Endothelial cell of umbilical vein (primary cell): ENCODE data around the gene CRISPLD2. TPM values are rescaled to one million over a fixed set of nuclear protein-coding genes. Genes with fewer than 3 reads are reported as not detected.

ENCODE experiments used
- BruUV-seq: library from RNA; stranded (reverse); fragments of 400-500 nt; replicated peaks from 2 replicates; lab custom pipeline; 2021; lab: Mats Ljungman, UMichigan
- CTCF ChIA-PET: fragments of 300-600, 350-600 bp; sonication (Branson Sonifier 250); formaldehyde crosslinking; loops from one replicate; lab custom pipeline; 2021; ENCODE audit warnings: antibody characterized with exemption, inconsistent platforms; lab: Charles Lee
- POLR2A ChIA-PET: fragments of 300-600, 350-600 bp; sonication (Branson Sonifier 250); formaldehyde crosslinking; loops from one replicate; lab custom pipeline; 2021; ENCODE audit warnings: antibody characterized with exemption, inconsistent platforms; lab: Charles Lee
- DNase-seq: peaks from one replicate; pipeline ENCODE4 v3.0.0-alpha.2; 2011; ENCODE audit warnings: low read depth, low spot score
- FAIRE-seq: peaks from 2 replicates; lab custom pipeline; 2011; peaks lifted over from hg19 to GRCh38; lab: Jason Lieb, UNC
- H2AFZ ChIP-seq: 2 replicates; pipeline ENCODE4 v1.6.0; 2012; ENCODE audit warnings: low read depth, low read length, control low read depth, inconsistent platforms
- H3K27ac ChIP-seq: 2 replicates; pipeline ENCODE4 v1.5.1; 2011; ENCODE audit warnings: low read depth, mild to moderate bottlenecking, control low read depth, low read length, moderate library complexity; ENCODE audit not compliant: insufficient read depth
- H3K27me3 ChIP-seq, 2 experiments: 2 replicates each; pipeline versions ENCODE4 v1.6.0 to v1.6.1; 2011; ENCODE audit warnings: low read length in 2 of 2, mixed read lengths in 1 of 2; ENCODE audit not compliant: control insufficient read depth in 2 of 2, insufficient read depth in 2 of 2
- H3K36me3 ChIP-seq, 2 experiments: 2 replicates in 1 of 2; 3 replicates in 1 of 2; pipeline ENCODE4 v1.5.1; 2011; ENCODE audit warnings: low read length in 2 of 2, mild to moderate bottlenecking in 1 of 2, moderate library complexity in 1 of 2; ENCODE audit not compliant: control insufficient read depth in 2 of 2, insufficient read depth in 2 of 2; ENCODE audit errors: extremely low read depth in 1 of 2
- H3K4me1 ChIP-seq: 3 replicates; pipeline ENCODE4 v1.5.1; 2011; ENCODE audit warnings: mild to moderate bottlenecking, low read length; ENCODE audit not compliant: control insufficient read depth, insufficient read depth; ENCODE audit errors: extremely low read depth
- H3K4me2 ChIP-seq: 2 replicates; pipeline ENCODE4 v1.6.1; 2011; ENCODE audit warnings: low read length, control low read depth, mixed read lengths; ENCODE audit not compliant: insufficient read depth
- H3K4me3 ChIP-seq, 3 experiments: fragments of 200-600 bp in 1 of 3; sonication (generic), shearing (Covaris generic) in 1 of 3; replicated peaks in 1 of 3; 2 replicates each; pipeline ENCODE4 v1.5.1; 2011 to 2016; ENCODE audit warnings: control low read depth in 3 of 3, low read length in 3 of 3, mild to moderate bottlenecking in 2 of 3, inconsistent platforms in 1 of 3, low read depth in 1 of 3, moderate library complexity in 1 of 3; ENCODE audit not compliant: insufficient read depth in 1 of 3
- H3K79me2 ChIP-seq: 2 replicates; pipeline ENCODE4 v1.6.0; 2012; ENCODE audit warnings: low read length, inconsistent platforms; ENCODE audit not compliant: control insufficient read depth, insufficient read depth
- H3K9ac ChIP-seq: replicated peaks from 2 replicates; pipeline ENCODE3; 2011; ENCODE audit warnings: low read length, control low read depth; ENCODE audit not compliant: insufficient read depth; ENCODE audit errors: extremely low read depth
- H3K9me1 ChIP-seq: replicated peaks from 3 replicates; pipeline ENCODE4 v1.6.0; 2011; ENCODE audit warnings: mild to moderate bottlenecking, low read length; ENCODE audit not compliant: control insufficient read depth, insufficient read depth; ENCODE audit errors: extremely low read depth
- H3K9me3 ChIP-seq: replicated peaks from 2 replicates; pipeline ENCODE4 v1.5.1; 2012; ENCODE audit warnings: low read length, inconsistent platforms; ENCODE audit not compliant: control insufficient read depth, insufficient read depth
- H4K20me1 ChIP-seq: replicated peaks from 2 replicates; pipeline ENCODE3; 2011; ENCODE audit warnings: mild to moderate bottlenecking, low read length; ENCODE audit not compliant: control insufficient read depth, insufficient read depth; ENCODE audit errors: extremely low read depth
- CTCF ChIP-seq, 2 donors: IDR thresholded peaks; 1 replicate in 1 of 2; 2 replicates in 1 of 2; pipeline ENCODE4 v1.5.1; 2011; ENCODE audit warnings: low read length in 2 of 2, mild to moderate bottlenecking in 2 of 2, moderate library complexity in 2 of 2, control low read depth in 1 of 2, inconsistent platforms in 1 of 2, low read depth in 1 of 2; ENCODE audit not compliant: insufficient read depth in 1 of 2; ENCODE audit errors: extremely low read depth in 1 of 2
- EZH2 ChIP-seq: IDR thresholded peaks from 2 replicates; pipeline ENCODE4 v1.6.1; 2012; ENCODE audit warnings: borderline replicate concordance, low read depth, mild to moderate bottlenecking, moderate library complexity, low read length, inconsistent platforms; ENCODE audit not compliant: severe bottlenecking
- FOS ChIP-seq: IDR thresholded peaks from 2 replicates; pipeline ENCODE4 v1.6.1; 2011; ENCODE audit warnings: mild to moderate bottlenecking, low read length, moderate library complexity, borderline replicate concordance; ENCODE audit not compliant: insufficient read depth
- GATA2 ChIP-seq: IDR thresholded peaks from 2 replicates; pipeline ENCODE4 v1.7.0; 2011; ENCODE audit warnings: low read depth, mild to moderate bottlenecking, moderate library complexity, mixed read lengths, low read length; ENCODE audit not compliant: insufficient read length, insufficient read depth
- JUN ChIP-seq: IDR thresholded peaks from 2 replicates; pipeline ENCODE4 v1.6.1; 2011; ENCODE audit warnings: borderline replicate concordance, low read depth; ENCODE audit not compliant: insufficient read length, insufficient read depth
- MAX ChIP-seq: IDR thresholded peaks from 2 replicates; pipeline ENCODE4 v1.6.1; 2011; ENCODE audit not compliant: insufficient read depth, insufficient read length
- MYC ChIP-seq: IDR thresholded peaks from one replicate; pipeline ENCODE4 v1.6.1; 2011; ENCODE audit warnings: mild to moderate bottlenecking, low read depth, low read length
- POLR2A ChIP-seq: IDR thresholded peaks from 2 replicates; pipeline ENCODE4 v1.6.1; 2012; ENCODE audit warnings: low read depth, mild to moderate bottlenecking, control low read depth, low read length
- POLR2AphosphoS5 ChIP-seq: IDR thresholded peaks from 2 replicates; pipeline ENCODE4 v1.6.1; 2012; ENCODE audit warnings: low read depth, mild to moderate bottlenecking, control low read depth, low read length, moderate library complexity; ENCODE audit not compliant: insufficient read depth
- dilution Hi-C: fragments of 300-500 bp; cut with MboI; formaldehyde crosslinking; loops from one replicate; pipeline ENCODE4 v1.15.0; 2019; ENCODE audit warnings: low sequenced_read_pairs; ENCODE audit not compliant: extremely low pct_ligation_motif_present
- intact Hi-C: fragments of 100-400 bp; cut with micrococcal nuclease; formaldehyde crosslinking; loops from one replicate; pipeline ENCODE4 v1.10.0; 2022
- polyA plus RNA-seq, 4 experiments: library from polyadenylated mRNA; depleted of rRNA in 3 of 4; stranded (reverse) in 3 of 4; unstranded in 1 of 4; fragments of >200 nt; gene quantifications; 2 replicates each; pipeline versions ENCODE4 v1.2.1 to v1.2.3, GENCODE V29; 2011 to 2012; ENCODE audit warnings: missing spikeins in 1 of 4
- total RNA-seq: library from RNA; stranded (reverse); gene quantifications from 2 replicates; pipeline ENCODE4 v1.2.3, GENCODE V29; 2021

Gene CRISPLD2
- total and polyA plus RNA-seq, 2 donors (not counting 3 experiments of a cell fraction or from before 2014, with no cell fraction given) = 0.14 to 0.73 TPM

GRCh38 chr16:84864326-84864955 lies 44.7 kb downstream of the CRISPLD2 start:
- Histone ChIP-seq H3K27me3 (peaks cover 0 to 4% of the 10 kb centered on the region in 2 experiments), H3K4me2 (no peak overlapping the region), H2AFZ (no peak overlapping the region), H3K27ac (no peak overlapping the region), H4K20me1 (no peaks in the 10 kb centered on the region), H3K9me3 (no peaks in the 10 kb centered on the region), H3K4me1 (no peaks in the 10 kb centered on the region), H3K79me2 (no peaks in the 10 kb centered on the region), H3K36me3 (no peaks in the 10 kb centered on the region), H3K9ac (no peak overlapping the region), H3K4me3 (no peak overlapping the region), H3K9me1 (no peaks in the 10 kb centered on the region)
- ChIA-PET POLR2A (no interaction called here), CTCF (interaction anchor here (0.8 to 2.0 kb wide), 8 partner anchors 10 to 222 kb away, joined by 3 to 6 read pairs (median 4); no protein-coding TSS in a partner anchor)
- intact Hi-C loops = no loop called here
- no TSS peak for BruUV-seq
- dilution Hi-C loops = no loop called here
- no peak for TF ChIP-seq MAX
- TF ChIP-seq MYC = no peak
- no peak for TF ChIP-seq FOS
- TF ChIP-seq GATA2 = no peak
- no peak for TF ChIP-seq JUN
- no peak for TF ChIP-seq POLR2A
- DNase-seq (no peak), FAIRE-seq (no peak)

GRCh38 chr16:84867696-84868095 lies 47.9 kb downstream of the CRISPLD2 start:
- H3K4me3 ChIP-seq = no peak overlapping the region
- no peak for DNase-seq
- no peak for FAIRE-seq
- intact Hi-C loops = no loop called here
- no peak overlapping the region for H3K4me2 ChIP-seq
- no peak overlapping the region for H3K9ac ChIP-seq
- POLR2A ChIA-PET = no interaction called here
- BruUV-seq = no TSS peak
- no peak overlapping the region for H3K27ac ChIP-seq
- no peaks in the 10 kb centered on the region for H3K4me1 ChIP-seq
- TF ChIP-seq MAX (no peak), JUN (no peak), GATA2 (no peak), MYC (no peak), POLR2A (no peak), POLR2AphosphoS5 (no peak), EZH2 (no peak), CTCF (IDR thresholded peaks at IDR 0.05; ENCODE audit: extremely low read depth in 1 of 2, insufficient read depth in 1 of 2, low read depth in 1 of 2, low read length in 2 of 2) (no peak), FOS (no peak)
- dilution Hi-C loops = no loop called here
- no peaks in the 10 kb centered on the region for H3K79me2 ChIP-seq
- H3K27me3 ChIP-seq = peaks cover 0 to 4% of the 10 kb centered on the region in 2 experiments
- no peaks in the 10 kb centered on the region for H3K9me1 ChIP-seq
- no peaks in the 10 kb centered on the region for H3K36me3 ChIP-seq
- CTCF ChIA-PET = no interaction called here
- H4K20me1 ChIP-seq = no peaks in the 10 kb centered on the region
- no peaks in the 10 kb centered on the region for H3K9me3 ChIP-seq
- H2AFZ ChIP-seq = no peak overlapping the region
